Loucy (cell line): Measurements from ENCODE around the gene TP73.

Source experiments
- H2AFZ ChIP-seq: fragments of 200-600 bp; sonication (generic); 2 replicates; pipeline ENCODE4 v1.6.0; 2016; ENCODE audit warnings: antibody characterized with exemption, mild to moderate bottlenecking, low read length, moderate library complexity
- H3F3A ChIP-seq: fragments of 200-600 bp; 2 replicates; pipeline ENCODE4 v1.6.0; 2016; ENCODE audit warnings: antibody characterized with exemption, low read depth, mild to moderate bottlenecking
- H3K27me3 ChIP-seq: fragments of 200-600 bp; sonication (generic); 2 replicates; pipeline ENCODE4 v1.6.1; 2014; ENCODE audit warnings: low read length, mild to moderate bottlenecking; ENCODE audit not compliant: insufficient read depth, poor library complexity, severe bottlenecking
- H3K36me3 ChIP-seq: fragments of 200-600 bp; sonication (generic); 2 replicates; pipeline ENCODE4 v1.6.1; 2016; ENCODE audit warnings: low read length; ENCODE audit not compliant: insufficient read depth
- H3K4me1 ChIP-seq: fragments of 200-600 bp; sonication (generic); 2 replicates; pipeline ENCODE4 v1.5.1; 2014; ENCODE audit warnings: low read length, mild to moderate bottlenecking; ENCODE audit not compliant: insufficient read depth, poor library complexity, severe bottlenecking
- H3K4me2 ChIP-seq: fragments of 200-600 bp; sonication (generic); 2 replicates; pipeline ENCODE4 v1.6.0; 2014; ENCODE audit warnings: antibody characterized with exemption, low read length, low read depth, mild to moderate bottlenecking; ENCODE audit not compliant: poor library complexity, severe bottlenecking
- H3K4me3 ChIP-seq: fragments of 200-600 bp; sonication (generic); 2 replicates; pipeline ENCODE4 v1.5.1; 2014; ENCODE audit warnings: low read length, mild to moderate bottlenecking, mixed read lengths; ENCODE audit not compliant: poor library complexity, severe bottlenecking
- H3K79me2 ChIP-seq: fragments of 200-600 bp; sonication (generic); 2 replicates; pipeline ENCODE4 v1.6.1; 2014; ENCODE audit warnings: low read length; ENCODE audit not compliant: insufficient read depth
- H3K9ac ChIP-seq: fragments of 200-600 bp; sonication (generic); 2 replicates; pipeline ENCODE4 v1.6.0; 2014; ENCODE audit warnings: mild to moderate bottlenecking, low read depth, low read length, moderate library complexity; ENCODE audit not compliant: poor library complexity, severe bottlenecking
- H3K9me2 ChIP-seq: fragments of 200-600 bp; sonication (generic); replicated peaks from 2 replicates; pipeline ENCODE4 v1.6.1; 2016; ENCODE audit warnings: low read depth, low read length, mixed read lengths
- H3K9me3 ChIP-seq: fragments of 200-600 bp; sonication (generic); 2 replicates; pipeline ENCODE4 v1.6.1; 2014; ENCODE audit warnings: mild to moderate bottlenecking, antibody characterized with exemption, low read length, low read depth; ENCODE audit not compliant: insufficient read depth
- H4K20me1 ChIP-seq: fragments of 200-600 bp; sonication (generic); 2 replicates; pipeline ENCODE4 v1.6.0; 2014; ENCODE audit warnings: antibody characterized with exemption, low read length, mild to moderate bottlenecking; ENCODE audit not compliant: insufficient read depth, poor library complexity, severe bottlenecking
- CTCF ChIP-seq: fragments of 200-600 bp; sonication (generic); conservative IDR thresholded peaks from 2 replicates; pipeline ENCODE4 v1.5.1; 2014; ENCODE audit warnings: mild to moderate bottlenecking, antibody characterized with exemption, low read length
- EZH2phosphoT487 ChIP-seq: fragments of 200-600 bp; IDR thresholded peaks from 2 replicates; pipeline ENCODE4 v1.6.1; 2018; ENCODE audit warnings: antibody characterized with exemption, mild to moderate bottlenecking, moderate library complexity, borderline replicate concordance

The TP73 gene

GRCh38 chr1:3695326-3696217, 43.3 kb downstream of the TP73 start:
- no peaks in the 10 kb centered on the region for H4K20me1 ChIP-seq
- no peaks in the 10 kb centered on the region for H3K79me2 ChIP-seq

GRCh38 chr1:3696689-3697088, 44.4 kb downstream of the TP73 start:
- Histone ChIP-seq H3K9me3 (no peaks in the 10 kb centered on the region), H3K36me3 (no peaks in the 10 kb centered on the region), H4K20me1 (no peaks in the 10 kb centered on the region), H3K4me1 (peaks cover under 1% of the 10 kb centered on the region), H3F3A (no peaks in the 10 kb centered on the region), H3K27me3 (no peaks in the 10 kb centered on the region), H3K9me2 (no peaks in the 10 kb centered on the region), H3K79me2 (no peaks in the 10 kb centered on the region), H3K4me3 (no peak overlapping the region), H3K4me2 (no peak overlapping the region), H2AFZ (no peak overlapping the region), H3K9ac (no peak overlapping the region)
- TF ChIP-seq EZH2phosphoT487 = no peak
- no peak for TF ChIP-seq CTCF

More at GRCh38 chr1:3695326-3696217, 43.3 kb downstream of the TP73 start:
- Histone ChIP-seq H3K4me1 (no peaks in the 10 kb centered on the region), H3F3A (no peaks in the 10 kb centered on the region), H3K9me2 (no peaks in the 10 kb centered on the region), H2AFZ (no peak overlapping the region), H3K9ac (no peak overlapping the region), H3K4me2 (peak overlapping the region; percentile 9), H3K36me3 (no peaks in the 10 kb centered on the region), H3K9me3 (no peaks in the 10 kb centered on the region), H3K4me3 (no peak overlapping the region), H3K27me3 (no peaks in the 10 kb centered on the region)
- TF ChIP-seq CTCF (peak; percentile 83), EZH2phosphoT487 (no peak)

- H3F3A ChIP-seq = no peaks in the 10 kb centered on the region
- no peaks in the 10 kb centered on the region for H4K20me1 ChIP-seq
- TF ChIP-seq CTCF (no peak), EZH2phosphoT487 (no peak)
- H3K9ac ChIP-seq = no peak overlapping the region
- no peak overlapping the region for H2AFZ ChIP-seq
- no peak overlapping the region for H3K4me3 ChIP-seq
- no peaks in the 10 kb centered on the region for H3K27me3 ChIP-seq
- no peaks in the 10 kb centered on the region for H3K79me2 ChIP-seq
- no peak overlapping the region for H3K4me2 ChIP-seq
- H3K9me3 ChIP-seq = no peaks in the 10 kb centered on the region
- H3K9me2 ChIP-seq = no peaks in the 10 kb centered on the region
- peaks cover 5% of the 10 kb centered on the region for H3K4me1 ChIP-seq
- H3K36me3 ChIP-seq = no peaks in the 10 kb centered on the region
These were observed 44.8 kb downstream of the TP73 start for GRCh38 chr1:3697104-3697503.
